Pancreas (tissue), 10 donors: ENCODE measurements around the gene TFR2. TPM values are rescaled to one million over a fixed set of nuclear protein-coding genes. Genes with fewer than 3 reads are reported as not detected.

ENCODE experiments used
- ATAC-seq, 4 donors: fragments of 200-7000 bp; cut with Tn5 transposase; one replicate each; pipeline versions ENCODE4 v1.8.0 to v1.9.1; 2020; ENCODE audit warnings: mild to moderate bottlenecking in 4 of 4, moderate library complexity in 4 of 4
- DNase-seq, 6 donors: peaks; one replicate each; pipeline ENCODE4 v3.0.0-alpha.2; 2020
- FAIRE-seq: peaks from 2 replicates; lab custom pipeline; 2012; peaks lifted over from hg19 to GRCh38; lab: Jason Lieb, UNC
- H3K27ac ChIP-seq, 4 donors: fragments of 200-600 bp; sonication (generic); 1 replicate in 3 of 4; 2 replicates in 1 of 4; pipeline versions ENCODE4 v1.5.0 to v1.8.0; 2020
- H3K27me3 ChIP-seq, 4 donors: fragments of 200-600 bp; one replicate each; pipeline ENCODE4 v1.8.0; 2021
- H3K36me3 ChIP-seq, 3 donors: fragments of 200-600 bp; sonication (generic) in 1 of 3; one replicate each; pipeline versions ENCODE4 v1.5.0 to v1.8.0; 2020 to 2021
- H3K4me1 ChIP-seq, 3 donors: fragments of 200-600 bp; one replicate each; pipeline ENCODE4 v1.8.0; 2021
- H3K4me3 ChIP-seq, 4 donors: fragments of 200-600 bp; sonication (generic) in 2 of 4; one replicate each; pipeline versions ENCODE4 v1.5.0 to v1.8.0; 2020 to 2021
- H3K9me3 ChIP-seq, 4 donors: fragments of 200-600 bp; one replicate each; pipeline ENCODE4 v1.8.0; 2021
- CTCF ChIP-seq, 4 donors: fragments of 200-600 bp; sonication (generic) in 3 of 4; IDR thresholded peaks; one replicate each; pipeline versions ENCODE4 v1.5.0 to v1.8.0; 2021; ENCODE audit warnings: antibody characterized with exemption in 4 of 4
- WGBS, 2 donors: extraction: QIAGEN DNeasy Blood & Tissue Kit; methylation state at CpG; one replicate each; pipeline ENCODE4 v1.1.7; 2013; 5-methylcytosine and 5-hydroxymethylcytosine counted together
- intact Hi-C, 3 donors: fragments of 100-400 bp; cut with DNase I; formaldehyde crosslinking; loops; one replicate each; pipeline versions ENCODE4 v1.11.1 to v1.14.2; 2022
- polyA plus RNA-seq, 2 donors: library from polyadenylated mRNA; stranded (reverse); fragments of 200-250 nt; gene quantifications; one replicate each; pipeline ENCODE4 v1.2.3, GENCODE V29; 2013
- total RNA-seq, 6 donors: library from RNA; stranded (reverse); fragmentation: NEBNext Ultra II Directional in 4 of 6; extraction: Animal tissue kit (Norgen Biotek cat#: 25700) in 4 of 6; gene quantifications; one replicate each; pipeline versions ENCODE4 v1.2.1 to v1.2.4, GENCODE V29; 2021 to 2023
- donor health status: healthy with polysubstance abuse.
- donor health status: DM: no; HTN: no; CAD: no; lungs with moderate emphysema.
- donor health status: DM: no; HTN: no; CAD: no.
- donor health status: control.
- donor health status: control.
- donor health status: Bipolar disorder and iron deficiency.
- donor health status: DM: yes; HTN: yes; CAD: no.
- donor health status: DM: no; HTN: no; CAD: no.
- donor health status: DM: no; HTN: no; CAD: no.
- donor health status: DM: yes; HTN: yes; CAD: no.

Gene TFR2
- total and polyA plus RNA-seq, 8 donors, result 0.28 to 1.2 (median 1.0) TPM

- ATAC-seq, result no peak
- no peak for DNase-seq
- H3K4me3 ChIP-seq, result no peak overlapping the region
- H3K4me1 ChIP-seq, result no peaks in the 10 kb centered on the region
- no peak overlapping the region for H3K27ac ChIP-seq
- 89% methylated on average over 18 of the region's 18 CpGs for WGBS, 2 donors
- no peaks in the 10 kb centered on the region for H3K9me3 ChIP-seq
- intact Hi-C loops, result loop anchor here in 1 of 3 donors (10.0 kb wide), 2 partner anchors 120 to 220 kb away; partner anchors contain the start of gene SPACDR
- H3K36me3 ChIP-seq, result peaks cover 0 to 71% (median 51%) of the 10 kb centered on the region in 3 donors
- no peak for TF ChIP-seq CTCF (IDR thresholded peaks at IDR 0.05)
- no peak for FAIRE-seq
- H3K27me3 ChIP-seq, result no peaks in the 10 kb centered on the region
Observed at GRCh38 chr7:100685049-100685605, 43.8 kb upstream of the TFR2 start.

- WGBS, 2 donors, result 95 to 96% methylated on average over 15 to 16 of the region's 16 CpGs
- Histone ChIP-seq H3K4me1 (no peaks in the 10 kb centered on the region), H3K4me3 (no peak overlapping the region), H3K9me3 (no peaks in the 10 kb centered on the region), H3K27ac (no peak overlapping the region), H3K27me3 (no peaks in the 10 kb centered on the region), H3K36me3 (peaks cover 0 to 71% (median 51%) of the 10 kb centered on the region in 3 donors)
- peak in 1 of 6 donors; percentile 53 for DNase-seq
- TF ChIP-seq CTCF (IDR thresholded peaks at IDR 0.05), result no peak
- ATAC-seq, result no peak
- intact Hi-C loops, result loop anchor here in 2 of 3 donors (5.0 to 10.0 kb wide), 3 partner anchors 120 to 220 kb away; partner anchors contain the start of gene SPACDR (in 1 of the 2)
- FAIRE-seq, result no peak
Observed at GRCh38 chr7:100684534-100685042, 43.2 kb upstream of the TFR2 start.

DNA sequence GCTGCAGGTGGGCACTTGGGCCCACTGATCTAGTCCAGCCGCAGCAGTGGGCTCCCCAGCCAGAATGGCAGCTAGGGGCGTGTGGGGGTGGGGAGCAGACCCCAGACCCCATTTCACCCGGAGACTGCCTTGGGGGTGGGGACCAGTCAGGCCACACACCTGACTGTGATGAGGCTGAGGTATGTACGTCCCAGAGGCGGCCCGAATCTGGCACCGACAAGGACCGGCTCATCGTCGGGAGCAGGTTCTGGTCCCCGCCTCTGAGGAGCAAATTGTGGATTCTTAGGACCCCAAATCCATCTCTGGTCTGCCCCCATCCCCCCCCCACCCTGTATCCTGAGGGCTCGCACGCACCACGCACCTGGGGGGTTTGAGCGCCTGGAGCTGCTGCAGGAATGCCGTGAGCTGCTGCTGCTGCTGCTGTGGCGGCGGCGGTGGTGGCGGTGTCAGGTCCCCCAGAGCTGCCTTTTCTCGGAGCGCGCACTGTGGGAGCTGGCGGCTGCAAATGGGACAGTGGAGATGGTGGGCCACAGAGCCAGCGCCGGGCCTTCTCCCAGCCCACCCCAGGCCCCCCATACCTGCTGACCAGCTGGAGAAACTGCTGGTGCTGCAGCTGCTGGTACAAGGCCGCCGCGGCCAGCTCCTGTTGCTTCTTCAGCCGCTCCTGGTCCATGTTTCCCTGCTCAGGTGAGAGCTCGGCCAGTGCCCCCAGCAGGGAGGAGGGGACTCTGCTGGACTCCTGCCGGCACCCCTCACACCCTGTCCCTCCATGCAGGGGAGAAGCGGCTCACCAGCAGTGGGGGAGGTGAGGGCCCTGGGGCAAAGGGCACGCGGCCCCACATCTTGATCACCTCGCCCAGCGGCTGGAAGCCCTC is 42.5 kb upstream of the TFR2 start:
- no peaks in the 10 kb centered on the region for H3K27me3 ChIP-seq
- no peak for FAIRE-seq
- intact Hi-C loops, result loop anchor here in 2 of 3 donors (5.0 to 10.0 kb wide), 3 partner anchors 119 to 219 kb away; partner anchors contain the start of gene SPACDR (in 1 of the 2)
- H3K36me3 ChIP-seq, result peaks cover 0 to 71% (median 51%) of the 10 kb centered on the region in 3 donors
- no peak overlapping the region for H3K27ac ChIP-seq
- DNase-seq, result peak in 2 of 6 donors; percentile 50 to 72
- no peak for ATAC-seq
- no peaks in the 10 kb centered on the region for H3K4me1 ChIP-seq
- no peak for TF ChIP-seq CTCF (IDR thresholded peaks at IDR 0.05)
- H3K4me3 ChIP-seq, result no peak overlapping the region
- no peaks in the 10 kb centered on the region for H3K9me3 ChIP-seq
- WGBS, 2 donors, result 93 to 97% methylated on average over 33 to 37 of the region's 37 CpGs

- Histone ChIP-seq H3K4me1 (no peaks in the 10 kb centered on the region), H3K36me3 (peaks cover 3 to 73% (median 55%) of the 10 kb centered on the region in 3 donors), H3K9me3 (no peaks in the 10 kb centered on the region), H3K27me3 (no peaks in the 10 kb centered on the region), H3K4me3 (no peak overlapping the region), H3K27ac (no peak overlapping the region)
- DNase-seq (peak in 3 of 6 donors; percentile 16 to 78 (median 53)), ATAC-seq (no peak), FAIRE-seq (no peak)
- intact Hi-C loops, result loop anchor here in 2 of 3 donors (5.0 to 10.0 kb wide), 3 partner anchors 118 to 218 kb away; partner anchors contain the start of gene SPACDR (in 1 of the 2)
- TF ChIP-seq CTCF (IDR thresholded peaks at IDR 0.05), result no peak
- 87 to 91% methylated on average over 28 of the region's 28 CpGs for WGBS, 2 donors
Observed at GRCh38 chr7:100682991-100683658, 41.8 kb upstream of the TFR2 start.
